HepG2 (cell line): ENCODE results near the gene VAMP5. TPM values are rescaled to one million over a fixed set of nuclear protein-coding genes. Genes with fewer than 3 reads are reported as not detected.
A peak's percentile ranks its signal among the peaks of the same experiment; 100 is the strongest.

Source experiments
- ATAC-seq: fragments of 200-7000 bp; cut with Tn5 transposase; 3 replicates; pipeline ENCODE4 v1.9.1; 2020; ENCODE audit warnings: mild to moderate bottlenecking, moderate library complexity
- BruUV-seq: library from RNA; stranded (reverse); fragments of 400-500 nt; replicated peaks from 2 replicates; lab custom pipeline; 2021; lab: Mats Ljungman, UMichigan
- CTCF ChIA-PET: fragments of 300-600 bp; formaldehyde crosslinking; extraction: SDS; loops from one replicate; lab custom pipeline; 2021; ENCODE audit warnings: low total read pairs, inconsistent platforms, low intra/inter-chr PET ratio; lab: Yijun Ruan, JAX
- POLR2A ChIA-PET: fragments of 350-600 bp; sonication (Branson Sonifier 250); formaldehyde crosslinking; loops from one replicate; lab custom pipeline; 2020; ENCODE audit warnings: antibody characterized with exemption, inconsistent platforms; lab: Yijun Ruan, JAX
- DNase-seq: peaks from one replicate; pipeline ENCODE4 v3.0.0-alpha.2; 2015; ENCODE audit warnings: low spot score
- FAIRE-seq: peaks from 3 replicates; lab custom pipeline; 2011; peaks lifted over from hg19 to GRCh38; lab: Jason Lieb, UNC
- H2AFZ ChIP-seq: one replicate; pipeline ENCODE4 v1.6.1; 2011; ENCODE audit warnings: low read length, inconsistent platforms
- H3K27ac ChIP-seq: fragments of 300-600 bp; 3 replicates; pipeline ENCODE4 v1.8.0; 2011; ENCODE audit warnings: mixed run types, mild to moderate bottlenecking, mixed read lengths, low read length, inconsistent platforms; ENCODE audit not compliant: insufficient read depth; ENCODE audit errors: extremely low read length
- H3K27me3 ChIP-seq, 2 experiments: fragments of 200-600 bp in 1 of 2; 2 replicates in 1 of 2; 3 replicates in 1 of 2; pipeline versions ENCODE4 v1.6.0 to v1.8.0; 2011; ENCODE audit warnings: low read length in 2 of 2, mild to moderate bottlenecking in 2 of 2, moderate library complexity in 2 of 2, inconsistent platforms in 1 of 2; ENCODE audit not compliant: insufficient read depth in 2 of 2, control insufficient read depth in 1 of 2
- H3K36me3 ChIP-seq, 2 experiments: fragments of 200-600 bp in 1 of 2; replicated peaks in 1 of 2; 2 replicates in 1 of 2; 3 replicates in 1 of 2; pipeline versions ENCODE4 v1.5.1 to v1.8.0; 2011; ENCODE audit warnings: low read length in 2 of 2, inconsistent platforms in 1 of 2; ENCODE audit not compliant: insufficient read depth in 2 of 2, control insufficient read depth in 1 of 2
- H3K4me1 ChIP-seq: 2 replicates; pipeline ENCODE4 v1.5.1; 2012; ENCODE audit warnings: low read length, inconsistent platforms; ENCODE audit not compliant: insufficient read depth
- H3K4me2 ChIP-seq: 2 replicates; pipeline ENCODE4 v1.6.0; 2011; ENCODE audit warnings: low read depth, low read length, inconsistent platforms
- H3K4me3 ChIP-seq, 3 experiments: fragments of 200-600 bp in 1 of 3; sonication (generic), shearing (Covaris generic) in 1 of 3; replicated peaks in 1 of 3; 2 replicates each; pipeline ENCODE4 v1.5.1; 2011 to 2016; ENCODE audit warnings: low read length in 3 of 3, inconsistent platforms in 2 of 3, low read depth in 2 of 3, mild to moderate bottlenecking in 2 of 3, control low read depth in 1 of 3, mixed read lengths in 1 of 3; ENCODE audit not compliant: insufficient read depth in 1 of 3
- H3K79me2 ChIP-seq: one replicate; pipeline ENCODE4 v1.6.1; 2011; ENCODE audit warnings: low read length, inconsistent platforms; ENCODE audit not compliant: insufficient read depth
- H3K9ac ChIP-seq: 2 replicates; pipeline ENCODE4 v1.6.0; 2011; ENCODE audit warnings: mild to moderate bottlenecking, low read depth, low read length, inconsistent platforms; ENCODE audit not compliant: insufficient read depth
- H3K9me3 ChIP-seq: 2 replicates; pipeline ENCODE4 v1.5.1; 2012; ENCODE audit warnings: mild to moderate bottlenecking, low read length
- H4K20me1 ChIP-seq: 2 replicates; pipeline ENCODE4 v1.6.0; 2011; ENCODE audit warnings: inconsistent platforms, mild to moderate bottlenecking, low read length, moderate library complexity; ENCODE audit not compliant: insufficient read depth
- ARID3A ChIP-seq: IDR thresholded peaks from 2 replicates; pipeline ENCODE4 v1.6.1; 2012; ENCODE audit warnings: low read depth, low read length, improper control_type of control experiment
- ATF7 ChIP-seq, 2 experiments: fragments of 450-650 bp in 1 of 2; sonication (generic) in 1 of 2; formaldehyde crosslinking in 1 of 2; IDR thresholded peaks; 2 replicates each; pipeline versions ENCODE4 v1.4.0 to v1.6.1; 2016 to 2020; ENCODE audit warnings: antibody characterized with exemption in 1 of 2, mild to moderate bottlenecking in 1 of 2, missing genetic modification reagents in 1 of 2
- GATAD1 ChIP-seq: IDR thresholded peaks from 2 replicates; pipeline ENCODE4 v1.6.1; 2016; ENCODE audit warnings: missing genetic modification reagents, missing compliant biosample characterization
- HIC2 ChIP-seq: sonication (generic); formaldehyde crosslinking; IDR thresholded peaks from 2 replicates; pipeline ENCODE4 v1.9.0; 2022; ENCODE audit warnings: low read depth, missing genetic modification reagents
- NCOA5 ChIP-seq: sonication (generic); formaldehyde crosslinking; IDR thresholded peaks from 2 replicates; pipeline ENCODE4 v1.4.0; 2020; ENCODE audit warnings: missing genetic modification reagents
- PHF21A ChIP-seq: sonication (generic); formaldehyde crosslinking; IDR thresholded peaks from 2 replicates; pipeline ENCODE4 v1.5.0; 2020; ENCODE audit warnings: mild to moderate bottlenecking, missing genetic modification reagents
- SOX5 ChIP-seq: IDR thresholded peaks from 2 replicates; pipeline ENCODE4 v1.6.1; 2016; ENCODE audit warnings: borderline replicate concordance
- ZNF225 ChIP-seq: sonication (generic); formaldehyde crosslinking; IDR thresholded peaks from 2 replicates; pipeline ENCODE4 v1.4.0; 2020; ENCODE audit warnings: mild to moderate bottlenecking, missing genetic modification reagents
- ZNF547 ChIP-seq: sonication (generic); formaldehyde crosslinking; IDR thresholded peaks from 2 replicates; pipeline ENCODE4 v1.5.1; 2020; ENCODE audit warnings: mild to moderate bottlenecking, missing genetic modification reagents
- ZNF646 ChIP-seq: sonication (generic); formaldehyde crosslinking; IDR thresholded peaks from 2 replicates; pipeline ENCODE4 v1.9.0; 2021; ENCODE audit warnings: mild to moderate bottlenecking, missing genetic modification reagents
- ZNF710 ChIP-seq: sonication (generic); formaldehyde crosslinking; IDR thresholded peaks from 2 replicates; pipeline ENCODE4 v1.5.0; 2020; ENCODE audit warnings: mild to moderate bottlenecking, missing genetic modification reagents, borderline replicate concordance
- ZNF747 ChIP-seq: sonication (generic); formaldehyde crosslinking; IDR thresholded peaks from 2 replicates; pipeline ENCODE4 v1.8.1; 2023; ENCODE audit warnings: missing genetic modification reagents, mild to moderate bottlenecking, borderline replicate concordance
- WGBS: methylation state at CpG from one replicate; pipeline ENCODE4 v1.1.6; 2017; ENCODE audit warnings: low lambda C conversion rate; 5-methylcytosine and 5-hydroxymethylcytosine counted together
- in situ Hi-C: cut with HindIII; loops from 2 replicates; pipeline ENCODE4 v1.10.0; 2017; ENCODE audit warnings: low pct_unique_long_range_greater_than_20kb; ENCODE audit not compliant: extremely low pct_ligation_motif_present
- intact Hi-C: fragments of 100-400 bp; cut with micrococcal nuclease; formaldehyde crosslinking; loops from one replicate; pipeline ENCODE4 v1.10.0; 2022; ENCODE audit not compliant: unreplicated experiment
- polyA plus RNA-seq, 8 experiments: library from polyadenylated mRNA; depleted of rRNA in 3 of 8; stranded (reverse) in 7 of 8; unstranded in 1 of 8; fragments of >200 nt; fragmentation: Illumina TruSeq in 4 of 8; extraction: Trizol in 4 of 8; gene quantifications; 2 replicates each; pipeline versions ENCODE4 v1.2.1 to v1.2.3, GENCODE V29; 2011 to 2016; ENCODE audit warnings: low read depth in 4 of 8, missing spikeins in 1 of 8, mixed read lengths in 1 of 8; ENCODE audit not compliant: insufficient read depth in 1 of 8
- total RNA-seq, 5 experiments: library from RNA; depleted of rRNA; stranded (reverse); fragments of >200 nt; fragmentation: Illumina TruSeq; extraction: Trizol; gene quantifications; 2 replicates each; pipeline ENCODE4 v1.2.3, GENCODE V29; 2016; ENCODE audit warnings: low read depth in 1 of 5

VAMP5 gene
- total and polyA plus RNA-seq, 2 of the 13 experiments (the other 11 are each of a cell fraction or from before 2014, with no cell fraction given) = 7.2 to 56.7 TPM

GRCh38 chr2:85593023-85593422 lies 8.8 kb downstream of the VAMP5 start:
- no TSS peak for BruUV-seq
- peak overlapping the region; percentile 38 for H3K4me2 ChIP-seq
- FAIRE-seq = no peak
- peak; percentile 21 for ATAC-seq
- POLR2A ChIA-PET = interaction anchor here (1.6 to 25.9 kb wide), 7 partner anchors 0 to 268 kb away, joined by 4 to 795 read pairs (median 116); partner anchors contain the start of genes C2orf68, GGCX, MAT2A and RNF181
- WGBS = no CpG with 5 or more reads among the region's 3 CpGs
- H3K36me3 ChIP-seq = peaks cover 0 to 12% of the 10 kb centered on the region in 2 experiments
- DNase-seq = peak; percentile 44
- H3K4me1 ChIP-seq = peaks cover 86% of the 10 kb centered on the region
- intact Hi-C loops (no loop called here), in situ Hi-C loops (no loop called here)
- CTCF ChIA-PET = no interaction called here
- H4K20me1 ChIP-seq = 0 out of 2 replicates have a peak, but pooled peaks cover 3% of the 10 kb centered on the region
- no peak overlapping the region for H3K4me3 ChIP-seq
- no peaks in the 10 kb centered on the region for H3K9me3 ChIP-seq
- H3K9ac ChIP-seq = no peak overlapping the region; the same call in 1 of the 2 replicates
- no peak overlapping the region for H3K27ac ChIP-seq
- H3K79me2 ChIP-seq = peaks cover 23% of the 10 kb centered on the region
- H2AFZ ChIP-seq = no peak overlapping the region
- H3K27me3 ChIP-seq = no peaks in the 10 kb centered on the region; a peak in 1 of 5 replicates
- TF ChIP-seq ZNF710 (CRISPR knock-in tag) = peak; percentile 48; the same call in 1 of the 2 replicates
- TF ChIP-seq PHF21A = 0 out of 2 replicates have a peak, but pooled peaks have one; percentile 22
- no peak for TF ChIP-seq ZNF225 (CRISPR knock-in tag)
- no peak for TF ChIP-seq ATF7 (IDR thresholded peaks at IDR 0.05)
- TF ChIP-seq ATF7 (CRISPR knock-in tag; IDR thresholded peaks at IDR 0.05) = no peak
- TF ChIP-seq NCOA5 (CRISPR knock-in tag) = no peak
- TF ChIP-seq HIC2 (CRISPR knock-in tag) = peak; percentile 92; the same call in 1 of the 2 replicates
- no peak for TF ChIP-seq ZNF547 (CRISPR knock-in tag)
- 0 out of 2 replicates have a peak, but pooled peaks have one; percentile 28 for TF ChIP-seq GATAD1
- peak; percentile 56; the same call in 1 of the 2 replicates for TF ChIP-seq SOX5 (CRISPR knock-in tag)
- no peak for TF ChIP-seq ZNF646 (CRISPR knock-in tag)
- no peak for TF ChIP-seq ARID3A
- no peak for TF ChIP-seq ZNF747
